Tibial nerve (tissue), 3 donors: ENCODE measurements around the gene ULBP2.

ENCODE experiments used
- CTCF ChIP-seq, 5 experiments: fragments of 200-600 bp in 3 of 5; fragments of 450-650 bp in 2 of 5; sonication (generic) in 3 of 5; IDR thresholded peaks; one replicate each; pipeline ENCODE4 v1.5.1; 2016 to 2019; ENCODE audit warnings: antibody characterized with exemption in 5 of 5, mild to moderate bottlenecking in 3 of 5, moderate library complexity in 2 of 5
- POLR2A ChIP-seq, 2 donors: fragments of 450-650 bp; IDR thresholded peaks; one replicate each; pipeline ENCODE4 v1.6.1; 2017; ENCODE audit warnings: antibody characterized with exemption in 2 of 2, mild to moderate bottlenecking in 2 of 2, moderate library complexity in 2 of 2

DNA sequence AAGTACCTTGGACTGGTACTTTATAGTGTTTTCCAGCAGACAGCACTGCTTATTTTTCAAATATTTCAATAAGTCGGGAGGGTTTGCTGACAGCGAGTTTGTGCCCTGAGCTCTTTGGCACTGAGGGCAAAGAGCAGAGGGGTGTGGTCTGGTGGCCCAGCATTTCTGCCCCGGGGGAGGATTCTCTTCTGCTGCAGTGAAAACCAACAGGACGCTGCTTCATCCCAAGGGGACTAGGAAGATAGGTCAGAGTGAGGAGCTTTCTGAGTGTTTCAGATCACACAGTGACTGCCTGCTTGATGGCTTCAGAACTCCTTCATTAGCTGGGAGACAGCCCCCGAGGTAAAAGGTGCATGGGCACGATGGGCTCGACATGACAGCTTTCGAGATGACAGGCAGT is 8.6 kb downstream of the ULBP2 start:
- TF ChIP-seq CTCF (IDR thresholded peaks at IDR 0.05): no peak
- TF ChIP-seq POLR2A (IDR thresholded peaks at IDR 0.05): no peak
